ENCODE results near the gene HDAC4. TPM values are rescaled to one million over a fixed set of nuclear protein-coding genes. Genes with fewer than 3 reads are reported as not detected.

HDAC4 gene
- total and polyA plus RNA-seq, 9 donors: 10.1 to 17.6 (median 13.3) TPM

- no peak overlapping the region for H3K27ac ChIP-seq (ENCODE audit: low read length)
- H3K27me3 ChIP-seq (ENCODE audit: control insufficient read depth, insufficient read depth, low read length): no peaks in the 10 kb centered on the region
- H3K4me3 ChIP-seq (ENCODE audit: low read length): no peak overlapping the region
- peaks cover 17% of the 10 kb centered on the region for H3K4me1 ChIP-seq (ENCODE audit: control insufficient read depth, insufficient read depth, low read length)
- peaks cover 28% of the 10 kb centered on the region for H3K36me3 ChIP-seq (ENCODE audit: control insufficient read depth, insufficient read depth, low read length)
- DNase-seq: no peak
- 94% methylated on average over 17 of the region's 17 CpGs for WGBS (ENCODE audit: insufficient coverage)
- no peaks in the 10 kb centered on the region for H3K9me3 ChIP-seq (replicated peaks; ENCODE audit: control insufficient read depth, low read depth, low read length)
Observed at GRCh38 chr2:239383759-239384156, 17.1 kb downstream of the HDAC4 start.

- WGBS (ENCODE audit: insufficient coverage): 78% methylated on average over 14 of the region's 24 CpGs
- H3K27me3 ChIP-seq (ENCODE audit: control insufficient read depth, insufficient read depth, low read length): no peaks in the 10 kb centered on the region
- DNase-seq: no peak
Observed at GRCh38 chr2:239383036-239383758, 17.6 kb downstream of the HDAC4 start.

GRCh38 chr2:239382384-239382880 lies 18.4 kb downstream of the HDAC4 start:
- peaks cover 24% of the 10 kb centered on the region for H3K36me3 ChIP-seq (ENCODE audit: control insufficient read depth, insufficient read depth, low read length)
- 59% methylated on average over 4 of the region's 6 CpGs for WGBS (ENCODE audit: insufficient coverage)
- H3K27me3 ChIP-seq (ENCODE audit: control insufficient read depth, insufficient read depth, low read length): no peaks in the 10 kb centered on the region
- no peaks in the 10 kb centered on the region for H3K9me3 ChIP-seq (replicated peaks; ENCODE audit: control insufficient read depth, low read depth, low read length)
- H3K27ac ChIP-seq (ENCODE audit: low read length): no peak overlapping the region
- no peak overlapping the region for H3K4me3 ChIP-seq (ENCODE audit: low read length)
- no peak for DNase-seq
- H3K4me1 ChIP-seq (ENCODE audit: control insufficient read depth, insufficient read depth, low read length): peaks cover 18% of the 10 kb centered on the region

More at GRCh38 chr2:239383036-239383758, 17.6 kb downstream of the HDAC4 start:
- Histone ChIP-seq H3K4me3 (ENCODE audit: low read length) (no peak overlapping the region), H3K27ac (ENCODE audit: low read length) (no peak overlapping the region), H3K36me3 (ENCODE audit: control insufficient read depth, insufficient read depth, low read length) (peaks cover 24% of the 10 kb centered on the region), H3K9me3 (replicated peaks; ENCODE audit: control insufficient read depth, low read depth, low read length) (no peaks in the 10 kb centered on the region), H3K4me1 (ENCODE audit: control insufficient read depth, insufficient read depth, low read length) (peaks cover 18% of the 10 kb centered on the region)

GRCh38 chr2:239381709-239382134 lies 19.1 kb downstream of the HDAC4 start:
- 82% methylated on average over 5 of the region's 7 CpGs for WGBS (ENCODE audit: insufficient coverage)
- no peak overlapping the region for H3K4me3 ChIP-seq (ENCODE audit: low read length)
- H3K36me3 ChIP-seq (ENCODE audit: control insufficient read depth, insufficient read depth, low read length): peaks cover 19% of the 10 kb centered on the region
- no peaks in the 10 kb centered on the region for H3K27me3 ChIP-seq (ENCODE audit: control insufficient read depth, insufficient read depth, low read length)
- no peak overlapping the region for H3K27ac ChIP-seq (ENCODE audit: low read length)
- no peak for DNase-seq
- peaks cover 18% of the 10 kb centered on the region for H3K4me1 ChIP-seq (ENCODE audit: control insufficient read depth, insufficient read depth, low read length)
- no peaks in the 10 kb centered on the region for H3K9me3 ChIP-seq (replicated peaks; ENCODE audit: control insufficient read depth, low read depth, low read length)

- peak overlapping the region; percentile 49 for H3K27ac ChIP-seq (ENCODE audit: low read length)
- DNase-seq: peak; percentile 57
Observed at GRCh38 chr2:239380831-239381708, 19.8 kb downstream of the HDAC4 start.

GRCh38 chr2:239379641-239380170 lies 21.1 kb downstream of the HDAC4 start:
- H3K4me1 ChIP-seq (ENCODE audit: control insufficient read depth, insufficient read depth, low read length): peaks cover 18% of the 10 kb centered on the region

More at GRCh38 chr2:239380831-239381708, 19.8 kb downstream of the HDAC4 start:
- WGBS (ENCODE audit: insufficient coverage): 65% methylated on average over 9 of the region's 30 CpGs
- H3K4me1 ChIP-seq (ENCODE audit: control insufficient read depth, insufficient read depth, low read length): peaks cover 18% of the 10 kb centered on the region
- peaks cover 13% of the 10 kb centered on the region for H3K36me3 ChIP-seq (ENCODE audit: control insufficient read depth, insufficient read depth, low read length)
- H3K27me3 ChIP-seq (ENCODE audit: control insufficient read depth, insufficient read depth, low read length): no peaks in the 10 kb centered on the region
- H3K4me3 ChIP-seq (ENCODE audit: low read length): no peak overlapping the region
- no peaks in the 10 kb centered on the region for H3K9me3 ChIP-seq (replicated peaks; ENCODE audit: control insufficient read depth, low read depth, low read length)

GRCh38 chr2:239378918-239379640 lies 21.7 kb downstream of the HDAC4 start:
- 84% methylated on average over 20 of the region's 20 CpGs for WGBS (ENCODE audit: insufficient coverage)

More at GRCh38 chr2:239379641-239380170, 21.1 kb downstream of the HDAC4 start:
- Histone ChIP-seq H3K36me3 (ENCODE audit: control insufficient read depth, insufficient read depth, low read length) (peaks cover 18% of the 10 kb centered on the region), H3K9me3 (replicated peaks; ENCODE audit: control insufficient read depth, low read depth, low read length) (no peaks in the 10 kb centered on the region), H3K27me3 (ENCODE audit: control insufficient read depth, insufficient read depth, low read length) (no peaks in the 10 kb centered on the region), H3K27ac (ENCODE audit: low read length) (no peak overlapping the region), H3K4me3 (ENCODE audit: low read length) (no peak overlapping the region)
- 87% methylated on average over 18 of the region's 19 CpGs for WGBS (ENCODE audit: insufficient coverage)
- DNase-seq: no peak

GRCh38 chr2:239378021-239378917 lies 22.6 kb downstream of the HDAC4 start:
- 88% methylated on average over 27 of the region's 36 CpGs for WGBS (ENCODE audit: insufficient coverage)
- Histone ChIP-seq H3K4me3 (ENCODE audit: low read length) (no peak overlapping the region), H3K9me3 (replicated peaks; ENCODE audit: control insufficient read depth, low read depth, low read length) (no peaks in the 10 kb centered on the region), H3K27ac (ENCODE audit: low read length) (no peak overlapping the region), H3K27me3 (ENCODE audit: control insufficient read depth, insufficient read depth, low read length) (no peaks in the 10 kb centered on the region), H3K36me3 (ENCODE audit: control insufficient read depth, insufficient read depth, low read length) (peaks cover 20% of the 10 kb centered on the region), H3K4me1 (ENCODE audit: control insufficient read depth, insufficient read depth, low read length) (peaks cover 13% of the 10 kb centered on the region)
- DNase-seq: no peak

More at GRCh38 chr2:239378918-239379640, 21.7 kb downstream of the HDAC4 start:
- H3K27me3 ChIP-seq (ENCODE audit: control insufficient read depth, insufficient read depth, low read length): no peaks in the 10 kb centered on the region
- no peak overlapping the region for H3K4me3 ChIP-seq (ENCODE audit: low read length)
- no peak overlapping the region for H3K27ac ChIP-seq (ENCODE audit: low read length)
- H3K4me1 ChIP-seq (ENCODE audit: control insufficient read depth, insufficient read depth, low read length): peaks cover 18% of the 10 kb centered on the region
- no peaks in the 10 kb centered on the region for H3K9me3 ChIP-seq (replicated peaks; ENCODE audit: control insufficient read depth, low read depth, low read length)
- DNase-seq: no peak
- H3K36me3 ChIP-seq (ENCODE audit: control insufficient read depth, insufficient read depth, low read length): peaks cover 20% of the 10 kb centered on the region

- peaks cover 14% of the 10 kb centered on the region for H3K4me1 ChIP-seq (ENCODE audit: control insufficient read depth, insufficient read depth, low read length)
- peaks cover 20% of the 10 kb centered on the region for H3K36me3 ChIP-seq (ENCODE audit: control insufficient read depth, insufficient read depth, low read length)
- 93% methylated on average over 10 of the region's 10 CpGs for WGBS (ENCODE audit: insufficient coverage)
- DNase-seq: no peak
- no peak overlapping the region for H3K27ac ChIP-seq (ENCODE audit: low read length)
- H3K4me3 ChIP-seq (ENCODE audit: low read length): no peak overlapping the region
- no peaks in the 10 kb centered on the region for H3K27me3 ChIP-seq (ENCODE audit: control insufficient read depth, insufficient read depth, low read length)
- H3K9me3 ChIP-seq (replicated peaks; ENCODE audit: control insufficient read depth, low read depth, low read length): no peaks in the 10 kb centered on the region
Observed at GRCh38 chr2:239377591-239377990, 23.2 kb downstream of the HDAC4 start.

All from muscle of leg (tissue), 11 donors.